Neural cell (in vitro differentiated cells): ENCODE data around the gene EXOC3L1. TPM values are rescaled to one million over a fixed set of nuclear protein-coding genes. Genes with fewer than 3 reads are reported as not detected.

Experiments
- H2AFZ ChIP-seq: fragments of 200-600, 300-800 bp; sonication (generic), shearing (Covaris generic); 2 replicates; pipeline ENCODE4 v1.6.0; 2014; ENCODE audit warnings: low read depth, mild to moderate bottlenecking, antibody characterized with exemption, low read length, moderate library complexity
- H3F3A ChIP-seq: fragments of 200-600 bp; shearing (Covaris generic); 2 replicates; pipeline ENCODE4 v1.6.1; 2016; ENCODE audit warnings: mild to moderate bottlenecking, moderate library complexity, mixed read lengths, antibody characterized with exemption, low read length; ENCODE audit not compliant: insufficient read depth, poor library complexity, severe bottlenecking
- H3K27ac ChIP-seq: fragments of 200-600, 300-800 bp; sonication (generic), shearing (Covaris generic); 2 replicates; pipeline ENCODE4 v1.5.1; 2014; ENCODE audit warnings: mild to moderate bottlenecking, low read length, moderate library complexity
- H3K27me3 ChIP-seq: fragments of 300-800, 200-600 bp; sonication (generic), shearing (Covaris generic); 2 replicates; pipeline ENCODE4 v1.6.0; 2014; ENCODE audit warnings: mild to moderate bottlenecking, low read depth, low read length, moderate library complexity; ENCODE audit not compliant: insufficient read depth
- H3K36me3 ChIP-seq: fragments of 300-800, 200-600 bp; sonication (generic), shearing (Covaris generic); 2 replicates; pipeline ENCODE4 v1.5.1; 2014; ENCODE audit warnings: mild to moderate bottlenecking, antibody characterized with exemption, low read length, moderate library complexity; ENCODE audit not compliant: insufficient read depth
- H3K4me2 ChIP-seq: fragments of 300-800, 200-600 bp; sonication (generic), shearing (Covaris generic); 2 replicates; pipeline ENCODE4 v1.6.0; 2014; ENCODE audit warnings: mild to moderate bottlenecking, low read length
- H3K4me3 ChIP-seq: fragments of 300-800, 200-600 bp; sonication (generic), shearing (Covaris generic); 2 replicates; pipeline ENCODE4 v1.5.1; 2014; ENCODE audit warnings: mild to moderate bottlenecking, low read length, moderate library complexity
- H3K79me2 ChIP-seq: fragments of 200-600 bp; shearing (Covaris generic); replicated peaks from 2 replicates; pipeline ENCODE4 v1.6.0; 2014; ENCODE audit warnings: mild to moderate bottlenecking, low read length, moderate library complexity; ENCODE audit not compliant: insufficient read depth
- H3K9ac ChIP-seq: fragments of 300-800, 200-600 bp; sonication (generic), shearing (Covaris generic); 2 replicates; pipeline ENCODE4 v1.6.1; 2016; ENCODE audit warnings: mild to moderate bottlenecking, low read length, mixed read lengths
- H3K9me2 ChIP-seq: fragments of 200-600 bp; shearing (Covaris generic); 2 replicates; pipeline ENCODE4 v1.6.1; 2016; ENCODE audit warnings: mild to moderate bottlenecking, low read length, mixed read lengths; ENCODE audit not compliant: insufficient read depth
- H3K9me3 ChIP-seq: fragments of 200-600, 300-800 bp; sonication (generic), shearing (Covaris generic); 2 replicates; pipeline ENCODE4 v1.6.1; 2016; ENCODE audit warnings: mild to moderate bottlenecking, mixed run types, low read length, moderate library complexity, mixed read lengths
- H4K20me1 ChIP-seq: fragments of 200-600 bp; shearing (Covaris generic); 2 replicates; pipeline ENCODE4 v1.6.1; 2016; ENCODE audit warnings: mild to moderate bottlenecking, mixed run types; ENCODE audit not compliant: insufficient read depth
- EP300 ChIP-seq: fragments of 450-650 bp; conservative IDR thresholded peaks from 2 replicates; pipeline ENCODE4 v1.6.1; 2014; ENCODE audit warnings: antibody characterized with exemption, mild to moderate bottlenecking, moderate library complexity; ENCODE audit not compliant: poor library complexity, severe bottlenecking
- EZH2 ChIP-seq: fragments of 200-600, 300-800 bp; shearing (Covaris generic), sonication (generic); IDR thresholded peaks from 2 replicates; pipeline ENCODE4 v1.6.1; 2014; ENCODE audit warnings: antibody characterized with exemption, low read length, borderline replicate concordance, mild to moderate bottlenecking; ENCODE audit not compliant: insufficient read depth, poor library complexity, severe bottlenecking
- MXI1 ChIP-seq: fragments of 450-650 bp; conservative IDR thresholded peaks from 2 replicates; pipeline ENCODE4 v1.6.1; 2014; ENCODE audit warnings: antibody characterized with exemption, mild to moderate bottlenecking; ENCODE audit not compliant: poor library complexity, severe bottlenecking
- POLR2AphosphoS5 ChIP-seq: IDR thresholded peaks from 2 replicates; pipeline ENCODE4 v1.6.1; 2012
- RAD21 ChIP-seq: fragments of 450-650 bp; conservative IDR thresholded peaks from 2 replicates; pipeline ENCODE4 v1.6.1; 2014; ENCODE audit warnings: antibody characterized with exemption, mild to moderate bottlenecking, moderate library complexity
- SMC3 ChIP-seq: fragments of 450-650 bp; conservative IDR thresholded peaks from 2 replicates; pipeline ENCODE4 v1.6.1; 2014; ENCODE audit warnings: antibody characterized with exemption, mild to moderate bottlenecking, moderate library complexity; ENCODE audit not compliant: poor library complexity
- polyA plus RNA-seq: library from polyadenylated mRNA; depleted of rRNA; stranded (reverse); fragments of >200 nt; gene quantifications from 2 replicates; pipeline ENCODE4 v1.2.3, GENCODE V29; 2014
- TF ChIP-seq, protein P1 (sequence below): IDR thresholded peaks from 2 replicates; pipeline ENCODE4 v1.6.1; 2012; ENCODE audit warnings: borderline replicate concordance
- TF ChIP-seq, protein P2 (sequence below): fragments of 450-650 bp; IDR thresholded peaks from 2 replicates; pipeline ENCODE4 v1.5.1; 2014; ENCODE audit warnings: antibody characterized with exemption, mild to moderate bottlenecking, moderate library complexity; ENCODE audit not compliant: poor library complexity, severe bottlenecking

Gene EXOC3L1
- polyA plus RNA-seq, 1 donor from 2014 or later, result 0.43 TPM

DNA sequence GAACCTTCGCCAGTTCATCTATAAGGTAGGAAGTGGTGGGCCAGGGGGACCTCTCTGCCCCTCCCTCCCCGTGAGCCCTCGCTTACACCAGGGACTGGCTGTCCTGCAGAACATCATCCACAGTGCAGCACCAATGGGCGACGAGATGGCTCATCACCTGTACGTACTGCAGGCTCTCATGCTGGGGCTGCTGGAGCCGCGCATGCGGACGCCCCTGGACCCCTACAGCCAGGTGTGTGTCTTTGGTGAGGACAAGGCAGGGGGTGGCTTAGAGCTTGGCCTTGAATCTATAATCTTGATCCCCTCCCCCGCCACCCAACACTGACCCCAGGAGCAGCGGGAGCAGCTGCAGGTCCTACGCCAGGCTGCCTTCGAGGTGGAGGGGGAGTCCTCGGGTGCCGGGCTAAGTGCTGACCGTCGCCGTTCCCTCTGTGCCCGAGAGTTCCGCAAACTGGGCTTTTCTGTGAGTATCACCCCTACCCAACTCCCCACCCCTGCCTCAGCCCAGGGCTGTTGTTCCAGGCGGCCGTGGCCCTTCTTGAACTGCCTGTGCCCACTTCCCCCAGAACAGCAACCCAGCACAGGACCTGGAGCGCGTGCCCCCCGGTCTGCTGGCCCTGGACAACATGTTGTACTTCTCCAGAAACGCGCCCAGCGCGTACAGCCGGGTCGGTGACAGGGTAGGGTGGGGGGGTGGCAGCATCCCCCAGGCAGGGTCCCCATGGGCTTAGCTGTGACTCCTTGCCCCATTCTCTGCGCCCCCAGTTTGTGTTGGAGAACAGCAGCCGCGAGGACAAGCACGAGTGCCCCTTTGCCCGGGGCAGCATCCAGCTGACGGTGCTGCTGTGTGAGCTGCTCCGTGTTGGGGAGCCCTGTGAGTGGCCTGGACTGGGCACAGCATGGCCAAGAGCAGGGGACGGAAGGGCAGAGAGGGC is 11.7 kb upstream of the EXOC3L1 start:
- Histone ChIP-seq H3K27ac (no peak overlapping the region), H3K79me2 (no peaks in the 10 kb centered on the region)
- TF ChIP-seq RAD21, result no peak
- no peak for TF ChIP-seq SMC3
- no peak for TF ChIP-seq EZH2
- TF ChIP-seq MXI1, result no peak
- TF ChIP-seq POLR2AphosphoS5, result no peak
- TF ChIP-seq, protein P1, sequence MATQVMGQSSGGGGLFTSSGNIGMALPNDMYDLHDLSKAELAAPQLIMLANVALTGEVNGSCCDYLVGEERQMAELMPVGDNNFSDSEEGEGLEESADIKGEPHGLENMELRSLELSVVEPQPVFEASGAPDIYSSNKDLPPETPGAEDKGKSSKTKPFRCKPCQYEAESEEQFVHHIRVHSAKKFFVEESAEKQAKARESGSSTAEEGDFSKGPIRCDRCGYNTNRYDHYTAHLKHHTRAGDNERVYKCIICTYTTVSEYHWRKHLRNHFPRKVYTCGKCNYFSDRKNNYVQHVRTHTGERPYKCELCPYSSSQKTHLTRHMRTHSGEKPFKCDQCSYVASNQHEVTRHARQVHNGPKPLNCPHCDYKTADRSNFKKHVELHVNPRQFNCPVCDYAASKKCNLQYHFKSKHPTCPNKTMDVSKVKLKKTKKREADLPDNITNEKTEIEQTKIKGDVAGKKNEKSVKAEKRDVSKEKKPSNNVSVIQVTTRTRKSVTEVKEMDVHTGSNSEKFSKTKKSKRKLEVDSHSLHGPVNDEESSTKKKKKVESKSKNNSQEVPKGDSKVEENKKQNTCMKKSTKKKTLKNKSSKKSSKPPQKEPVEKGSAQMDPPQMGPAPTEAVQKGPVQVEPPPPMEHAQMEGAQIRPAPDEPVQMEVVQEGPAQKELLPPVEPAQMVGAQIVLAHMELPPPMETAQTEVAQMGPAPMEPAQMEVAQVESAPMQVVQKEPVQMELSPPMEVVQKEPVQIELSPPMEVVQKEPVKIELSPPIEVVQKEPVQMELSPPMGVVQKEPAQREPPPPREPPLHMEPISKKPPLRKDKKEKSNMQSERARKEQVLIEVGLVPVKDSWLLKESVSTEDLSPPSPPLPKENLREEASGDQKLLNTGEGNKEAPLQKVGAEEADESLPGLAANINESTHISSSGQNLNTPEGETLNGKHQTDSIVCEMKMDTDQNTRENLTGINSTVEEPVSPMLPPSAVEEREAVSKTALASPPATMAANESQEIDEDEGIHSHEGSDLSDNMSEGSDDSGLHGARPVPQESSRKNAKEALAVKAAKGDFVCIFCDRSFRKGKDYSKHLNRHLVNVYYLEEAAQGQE, result no peak
- TF ChIP-seq, protein P2, sequence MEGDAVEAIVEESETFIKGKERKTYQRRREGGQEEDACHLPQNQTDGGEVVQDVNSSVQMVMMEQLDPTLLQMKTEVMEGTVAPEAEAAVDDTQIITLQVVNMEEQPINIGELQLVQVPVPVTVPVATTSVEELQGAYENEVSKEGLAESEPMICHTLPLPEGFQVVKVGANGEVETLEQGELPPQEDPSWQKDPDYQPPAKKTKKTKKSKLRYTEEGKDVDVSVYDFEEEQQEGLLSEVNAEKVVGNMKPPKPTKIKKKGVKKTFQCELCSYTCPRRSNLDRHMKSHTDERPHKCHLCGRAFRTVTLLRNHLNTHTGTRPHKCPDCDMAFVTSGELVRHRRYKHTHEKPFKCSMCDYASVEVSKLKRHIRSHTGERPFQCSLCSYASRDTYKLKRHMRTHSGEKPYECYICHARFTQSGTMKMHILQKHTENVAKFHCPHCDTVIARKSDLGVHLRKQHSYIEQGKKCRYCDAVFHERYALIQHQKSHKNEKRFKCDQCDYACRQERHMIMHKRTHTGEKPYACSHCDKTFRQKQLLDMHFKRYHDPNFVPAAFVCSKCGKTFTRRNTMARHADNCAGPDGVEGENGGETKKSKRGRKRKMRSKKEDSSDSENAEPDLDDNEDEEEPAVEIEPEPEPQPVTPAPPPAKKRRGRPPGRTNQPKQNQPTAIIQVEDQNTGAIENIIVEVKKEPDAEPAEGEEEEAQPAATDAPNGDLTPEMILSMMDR, result no peak
- no peak for TF ChIP-seq EP300

GRCh38 chr16:67200491-67200890 is 10.6 kb upstream of the EXOC3L1 start:
- H3K4me2 ChIP-seq, result no peak overlapping the region
- no peaks in the 10 kb centered on the region for H3K36me3 ChIP-seq
- H4K20me1 ChIP-seq, result no peaks in the 10 kb centered on the region
- H3K4me3 ChIP-seq, result no peak overlapping the region
- no peaks in the 10 kb centered on the region for H3F3A ChIP-seq
- H3K27ac ChIP-seq, result no peak overlapping the region
- no peaks in the 10 kb centered on the region for H3K9me3 ChIP-seq
- TF ChIP-seq, protein P1, result no peak
- TF ChIP-seq EP300 (no peak), SMC3 (no peak)
- no peak overlapping the region for H2AFZ ChIP-seq
- H3K9ac ChIP-seq, result no peak overlapping the region
- H3K27me3 ChIP-seq, result no peaks in the 10 kb centered on the region
- H3K79me2 ChIP-seq, result no peaks in the 10 kb centered on the region
- no peaks in the 10 kb centered on the region for H3K9me2 ChIP-seq

More for the DNA sequence above, 11.7 kb upstream of the EXOC3L1 start:
- H3F3A ChIP-seq, result no peaks in the 10 kb centered on the region
- no peak overlapping the region for H3K4me2 ChIP-seq
- H3K4me3 ChIP-seq, result no peak overlapping the region
- H3K36me3 ChIP-seq, result no peaks in the 10 kb centered on the region
- no peaks in the 10 kb centered on the region for H3K9me3 ChIP-seq
- no peaks in the 10 kb centered on the region for H4K20me1 ChIP-seq
- no peak overlapping the region for H2AFZ ChIP-seq
- no peak overlapping the region for H3K9ac ChIP-seq
- H3K27me3 ChIP-seq, result no peaks in the 10 kb centered on the region
- no peaks in the 10 kb centered on the region for H3K9me2 ChIP-seq
